Psoas muscle (tissue), 8 donors: ENCODE results near the gene INSL3. TPM values are rescaled to one million over a fixed set of nuclear protein-coding genes. Genes with fewer than 3 reads are reported as not detected.
A peak's percentile ranks its signal among the peaks of the same experiment; 100 is the strongest.

Experiments
- ATAC-seq, 4 donors: fragments of 200-7000 bp; cut with Tn5 transposase; one replicate each; pipeline ENCODE4 v1.9.1; 2020; ENCODE audit warnings: moderate library complexity in 3 of 4, mild to moderate bottlenecking in 2 of 4
- DNase-seq, 2 donors: peaks; one replicate each; pipeline ENCODE4 v3.0.0-alpha.2; 2020
- H3K27ac ChIP-seq: fragments of 200-600 bp; one replicate; pipeline ENCODE4 v1.8.0; 2022
- H3K27me3 ChIP-seq, 3 donors: fragments of 200-600 bp in 1 of 3; one replicate each; pipeline versions ENCODE4 v1.6.1 to v1.8.0; 2013 to 2022; ENCODE audit warnings: low read length in 2 of 3, mild to moderate bottlenecking in 2 of 3, moderate library complexity in 1 of 3; ENCODE audit not compliant: insufficient read depth in 3 of 3
- H3K36me3 ChIP-seq, 2 donors: fragments of 200-600 bp in 1 of 2; one replicate each; pipeline versions ENCODE4 v1.6.1 to v1.8.0; 2013 to 2022; ENCODE audit warnings: low read depth in 1 of 2, mild to moderate bottlenecking in 1 of 2, moderate library complexity in 1 of 2; ENCODE audit not compliant: insufficient read depth in 1 of 2
- H3K4me1 ChIP-seq: fragments of 200-600 bp; one replicate; pipeline ENCODE4 v1.8.0; 2022
- H3K4me3 ChIP-seq: fragments of 200-600 bp; one replicate; pipeline ENCODE4 v1.8.0; 2022; ENCODE audit warnings: mild to moderate bottlenecking
- H3K9me3 ChIP-seq: fragments of 200-600 bp; one replicate; pipeline ENCODE4 v1.8.0; 2022
- CTCF ChIP-seq: fragments of 200-600 bp; IDR thresholded peaks from one replicate; pipeline ENCODE4 v1.8.0; 2022; ENCODE audit warnings: antibody characterized with exemption
- WGBS, 3 donors: extraction: QIAGEN DNeasy Blood & Tissue Kit; methylation state at CpG; one replicate each; pipeline versions ENCODE4 v1.1.6 to v1.1.7; 2013; 5-methylcytosine and 5-hydroxymethylcytosine counted together
- intact Hi-C, 2 donors: fragments of 100-400 bp; cut with DNase I; formaldehyde crosslinking; loops; one replicate each; pipeline versions ENCODE4 v1.11.0 to v1.14.2; 2022
- polyA plus RNA-seq, 3 donors: library from polyadenylated mRNA; stranded (reverse); fragments of 200-250 nt; gene quantifications; one replicate each; pipeline ENCODE4 v1.2.3, GENCODE V29; 2013
- total RNA-seq, 4 donors: library from RNA; stranded (reverse); fragmentation: NEBNext Ultra II Directional in 2 of 4; extraction: Animal tissue kit (Norgen Biotek cat#: 25700) in 2 of 4; gene quantifications; one replicate each; pipeline versions ENCODE4 v1.2.1 to v1.2.4, GENCODE V29; 2021 to 2023
- donor health status: healthy with polysubstance abuse.
- donor health status: DM: no; HTN: no; CAD: no; lungs with moderate emphysema.
- donor health status: Bipolar disorder and iron deficiency.
- donor health status: healthy.
- donor health status: DM: yes; HTN: yes; CAD: no.
- donor health status: DM: no; HTN: no; CAD: no.
- donor health status: DM: no; HTN: no; CAD: no.
- donor health status: DM: yes; HTN: yes; CAD: no.

The INSL3 gene
- total and polyA plus RNA-seq, 7 donors = not detected

DNA sequence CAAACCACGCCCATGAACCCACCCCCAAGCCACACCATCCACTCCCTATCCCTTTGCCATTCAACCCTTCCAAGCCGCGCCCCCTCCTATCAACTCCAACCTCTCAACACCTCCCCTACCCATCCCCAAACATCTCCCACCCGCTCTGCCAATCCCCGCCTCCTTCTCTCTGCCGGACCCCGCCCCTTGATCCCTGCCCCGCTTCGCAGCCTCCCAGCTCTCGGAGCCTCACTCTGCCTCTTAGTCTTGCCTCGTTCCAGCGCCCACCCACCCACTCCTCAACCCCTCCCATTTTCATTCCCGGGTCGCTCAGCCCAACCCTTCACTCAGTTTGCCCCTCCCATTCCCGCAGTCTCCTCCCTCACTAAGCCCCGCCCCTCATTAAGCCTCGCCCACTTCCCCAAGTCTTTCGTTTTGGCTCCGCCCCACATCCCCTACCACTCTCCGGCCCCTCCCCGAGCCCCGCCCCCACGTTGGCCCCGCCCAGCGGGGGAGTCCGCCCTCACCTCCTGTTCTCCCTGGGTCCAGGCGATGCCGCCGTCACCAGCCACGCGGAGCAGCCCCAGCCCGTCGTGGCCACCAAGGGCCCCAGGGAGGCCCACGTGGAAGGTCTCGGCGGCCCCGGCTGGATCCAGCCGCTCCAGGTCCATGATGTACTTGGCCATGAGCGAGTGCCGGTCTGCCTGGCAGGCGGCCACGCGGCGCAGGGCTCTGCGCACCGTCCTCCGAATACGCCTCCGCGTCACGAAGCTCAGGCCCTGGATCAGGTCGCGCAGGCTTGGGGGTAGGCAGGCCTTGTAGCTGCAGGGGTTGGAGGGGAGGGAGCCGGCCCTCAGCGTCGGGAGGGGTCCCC is 20.7 kb upstream of the INSL3 start:
- peak; percentile 51 to 86 (median 76) for ATAC-seq
- Histone ChIP-seq H3K4me3 (peak overlapping the region; percentile 28), H3K27ac (no peak overlapping the region), H3K36me3 (no peaks in the 10 kb centered on the region), H3K27me3 (peaks cover 0 to 77% (median 17%) of the 10 kb centered on the region in 3 donors), H3K4me1 (no peaks in the 10 kb centered on the region), H3K9me3 (no peaks in the 10 kb centered on the region)
- WGBS, 3 donors = 7 to 13% (median 12%) methylated on average over 53 to 56 of the region's 56 CpGs
- peak; percentile 74 to 76 for DNase-seq
- no peak for TF ChIP-seq CTCF
- intact Hi-C loops = no loop called here

- Histone ChIP-seq H3K4me1 (no peaks in the 10 kb centered on the region), H3K27ac (no peak overlapping the region), H3K4me3 (no peak overlapping the region), H3K36me3 (no peaks in the 10 kb centered on the region), H3K27me3 (peaks cover 0 to 71% (median 17%) of the 10 kb centered on the region in 3 donors), H3K9me3 (no peaks in the 10 kb centered on the region)
- 16 to 20% (median 17%) methylated on average over 26 to 30 of the region's 30 CpGs for WGBS, 3 donors
- ATAC-seq = no peak
- intact Hi-C loops = no loop called here
- DNase-seq = no peak
- TF ChIP-seq CTCF = no peak
Observed at GRCh38 chr19:17841371-17841809, 20.1 kb upstream of the INSL3 start.

DNA sequence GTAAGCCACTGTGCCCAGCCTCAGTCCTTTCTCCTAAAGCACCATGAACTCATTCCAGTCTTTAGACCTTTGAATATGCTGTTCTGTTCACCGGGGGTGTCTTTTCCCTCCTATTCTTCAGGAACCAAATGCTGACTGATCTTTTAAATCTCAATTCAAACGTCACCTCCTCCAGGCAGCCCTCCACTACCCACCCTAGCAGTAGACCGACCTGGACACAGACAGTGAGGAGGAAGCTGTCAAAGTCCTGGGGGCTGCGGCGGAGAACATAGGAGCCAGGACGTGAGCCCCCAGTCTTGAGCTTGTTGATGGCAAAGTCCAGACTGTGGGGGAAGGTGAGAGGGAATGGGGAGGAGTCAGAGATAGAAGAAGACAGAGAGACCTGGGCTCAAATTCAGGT is 18.7 kb upstream of the INSL3 start:
- Histone ChIP-seq H3K27me3 (peaks cover 0 to 65% (median 14%) of the 10 kb centered on the region in 3 donors), H3K9me3 (no peaks in the 10 kb centered on the region), H3K4me3 (no peak overlapping the region), H3K4me1 (no peaks in the 10 kb centered on the region), H3K36me3 (no peaks in the 10 kb centered on the region), H3K27ac (no peak overlapping the region)
- intact Hi-C loops = no loop called here
- TF ChIP-seq CTCF = no peak
- ATAC-seq (no peak), DNase-seq (no peak)
- WGBS, 3 donors = 79 to 83% (median 82%) methylated on average over 6 of the region's 6 CpGs

GRCh38 chr19:17837972-17838371 is 16.7 kb upstream of the INSL3 start:
- Histone ChIP-seq H3K36me3 (no peaks in the 10 kb centered on the region), H3K4me3 (no peak overlapping the region), H3K4me1 (no peaks in the 10 kb centered on the region), H3K27ac (no peak overlapping the region), H3K27me3 (peaks cover 0 to 54% (median 14%) of the 10 kb centered on the region in 3 donors), H3K9me3 (no peaks in the 10 kb centered on the region)
- DNase-seq (no peak), ATAC-seq (no peak)
- WGBS, 3 donors = 94 to 96% (median 94%) methylated on average over 7 of the region's 7 CpGs
- intact Hi-C loops = no loop called here
- no peak for TF ChIP-seq CTCF
